CD4-positive, alpha-beta T cell (primary cell): ENCODE data around the gene D2HGDH. TPM values are rescaled to one million over a fixed set of nuclear protein-coding genes. Genes with fewer than 3 reads are reported as not detected.
"Not testable (repeated sequence)": the region's sequence is repeated elsewhere in the genome, so short reads cannot be mapped to it uniquely, and the experiment has no call there.

Source experiments
- ATAC-seq: fragments of 200-7000 bp; cut with Tn5 transposase; one replicate; pipeline ENCODE4 v1.10.0; 2022; ENCODE audit warnings: mild to moderate bottlenecking; ENCODE audit not compliant: poor library complexity
- CTCF ChIA-PET: fragments of 350-600 bp; sonication (Branson Sonifier 250); formaldehyde crosslinking; loops from one replicate; lab custom pipeline; 2021; ENCODE audit warnings: antibody characterized with exemption, inconsistent platforms; lab: Charles Lee
- POLR2A ChIA-PET: fragments of 350-600 bp; sonication (Branson Sonifier 250); formaldehyde crosslinking; loops from one replicate; lab custom pipeline; 2021; ENCODE audit warnings: antibody characterized with exemption, inconsistent platforms; lab: Charles Lee
- DNase-seq, 14 experiments: peaks; one replicate each; pipeline ENCODE4 v3.0.0-alpha.2; 2013 to 2020; ENCODE audit warnings: mixed read lengths in 2 of 14
- H3K27ac ChIP-seq, 2 donors: one replicate each; pipeline versions ENCODE4 v1.5.1 to v1.7.0; 2013; ENCODE audit warnings: low read length in 2 of 2, low read depth in 1 of 2, mild to moderate bottlenecking in 1 of 2
- H3K27me3 ChIP-seq, 2 experiments: 1 replicate in 1 of 2; 2 replicates in 1 of 2; pipeline versions ENCODE4 v1.6.1 to v1.7.0; 2013; ENCODE audit warnings: low read length in 2 of 2, control low read depth in 1 of 2, mild to moderate bottlenecking in 1 of 2, moderate library complexity in 1 of 2; ENCODE audit not compliant: insufficient read depth in 2 of 2, control insufficient read depth in 1 of 2
- H3K36me3 ChIP-seq: one replicate; pipeline ENCODE4 v1.6.1; 2013; ENCODE audit warnings: low read length, control low read depth; ENCODE audit not compliant: insufficient read depth
- H3K4me1 ChIP-seq: one replicate; pipeline ENCODE4 v1.6.1; 2013; ENCODE audit warnings: low read length, control low read depth; ENCODE audit not compliant: insufficient read depth
- H3K4me3 ChIP-seq: one replicate; pipeline ENCODE4 v1.5.1; 2013; ENCODE audit warnings: mild to moderate bottlenecking, low read length, moderate library complexity
- H3K9me3 ChIP-seq, 2 experiments: 1 replicate in 1 of 2; 2 replicates in 1 of 2; pipeline versions ENCODE4 v1.6.1 to v1.7.0; 2013; ENCODE audit warnings: low read length in 2 of 2, mild to moderate bottlenecking in 2 of 2, control low read depth in 1 of 2, moderate library complexity in 1 of 2; ENCODE audit not compliant: control insufficient read depth in 1 of 2, insufficient read depth in 1 of 2
- H3K27ac Mint-ChIP-seq: one replicate; pipeline ENCODE4 v1.8.0; 2020; ENCODE audit warnings: mixed read lengths
- H3K27me3 Mint-ChIP-seq: one replicate; pipeline ENCODE4 v1.8.0; 2021; ENCODE audit warnings: mixed read lengths
- H3K36me3 Mint-ChIP-seq: one replicate; pipeline ENCODE4 v1.8.0; 2021; ENCODE audit warnings: low read depth, mixed read lengths
- H3K4me1 Mint-ChIP-seq: one replicate; pipeline ENCODE4 v1.8.0; 2021; ENCODE audit warnings: low read depth, mixed read lengths
- H3K4me3 Mint-ChIP-seq: one replicate; pipeline ENCODE4 v1.8.0; 2020; ENCODE audit warnings: mild to moderate bottlenecking, mixed read lengths
- H3K9me3 Mint-ChIP-seq: one replicate; pipeline ENCODE4 v1.8.0; 2020; ENCODE audit warnings: mixed read lengths
- CTCF ChIP-seq: fragments of 200-600 bp; IDR thresholded peaks from one replicate; pipeline ENCODE4 v1.8.0; 2022; ENCODE audit warnings: antibody characterized with exemption, mild to moderate bottlenecking
- intact Hi-C, 2 experiments: fragments of 100-400 bp; cut with DNase I in 1 of 2; cut with micrococcal nuclease in 1 of 2; formaldehyde crosslinking; loops; one replicate each; pipeline versions ENCODE4 v1.15.1 to v1.9.0; 2023 to 2025; cut with DNase I, micrococcal nuclease
- total RNA-seq, 174 experiments: library from RNA in 2 of 174; stranded (reverse) in 2 of 174; gene quantifications; one replicate each; pipeline ENCODE4 v1.2.3 and lab custom pipeline; 2021 to 2026

D2HGDH gene
- total RNA-seq, 2 experiments from 2014 or later = 27.6 to 30.6 TPM

GRCh38 chr2:241788135-241788534, 53.7 kb downstream of the D2HGDH start:
- no peak overlapping the region for H3K4me3 Mint-ChIP-seq
- H3K27me3 ChIP-seq = no peaks in the 10 kb centered on the region
- no peak overlapping the region for H3K27ac ChIP-seq
- intact Hi-C loops = no loop called here
- ATAC-seq (no peak), DNase-seq (no peak)
- no peaks in the 10 kb centered on the region for H3K9me3 Mint-ChIP-seq
- POLR2A ChIA-PET = no interaction called here
- no peak for TF ChIP-seq CTCF
- H3K9me3 ChIP-seq = no peaks in the 10 kb centered on the region
- H3K4me3 ChIP-seq = no peak overlapping the region
- H3K4me1 Mint-ChIP-seq = no peaks in the 10 kb centered on the region
- H3K36me3 Mint-ChIP-seq = no peaks in the 10 kb centered on the region
- H3K27ac Mint-ChIP-seq = no peak overlapping the region
- no peaks in the 10 kb centered on the region for H3K36me3 ChIP-seq
- no peaks in the 10 kb centered on the region for H3K27me3 Mint-ChIP-seq
- H3K4me1 ChIP-seq = no peaks in the 10 kb centered on the region
- CTCF ChIA-PET = interaction anchor here (1.0 to 1.9 kb wide), 2 partner anchors 25 to 54 kb away, joined by 4 to 7 read pairs; partner anchors contain the start of gene D2HGDH

DNA sequence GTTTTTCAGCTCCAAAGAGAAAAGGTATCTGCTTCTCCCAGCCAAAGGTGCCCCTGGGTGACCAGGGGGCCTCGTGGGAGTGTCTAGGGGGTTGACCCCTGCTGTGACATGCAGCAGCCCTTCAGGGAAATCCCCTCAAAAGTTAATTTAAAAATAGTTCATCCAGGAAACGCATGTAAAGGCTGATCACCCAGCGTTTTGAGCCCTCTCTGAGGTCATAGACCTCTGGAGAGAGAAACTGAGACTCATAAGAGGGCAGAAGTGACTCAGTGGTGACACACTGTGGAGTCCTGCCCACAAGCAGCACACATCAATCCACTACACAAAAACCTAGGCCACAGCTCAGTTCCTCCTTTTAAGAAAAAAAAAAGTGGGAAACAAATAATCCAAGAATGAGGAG, 54.1 kb downstream of the D2HGDH start:
- TF ChIP-seq CTCF = no peak
- no peaks in the 10 kb centered on the region for H3K4me1 Mint-ChIP-seq
- CTCF ChIA-PET = interaction anchor here (1.0 to 1.9 kb wide), 2 partner anchors 25 to 54 kb away, joined by 4 to 7 read pairs; partner anchors contain the start of gene D2HGDH

DNA sequence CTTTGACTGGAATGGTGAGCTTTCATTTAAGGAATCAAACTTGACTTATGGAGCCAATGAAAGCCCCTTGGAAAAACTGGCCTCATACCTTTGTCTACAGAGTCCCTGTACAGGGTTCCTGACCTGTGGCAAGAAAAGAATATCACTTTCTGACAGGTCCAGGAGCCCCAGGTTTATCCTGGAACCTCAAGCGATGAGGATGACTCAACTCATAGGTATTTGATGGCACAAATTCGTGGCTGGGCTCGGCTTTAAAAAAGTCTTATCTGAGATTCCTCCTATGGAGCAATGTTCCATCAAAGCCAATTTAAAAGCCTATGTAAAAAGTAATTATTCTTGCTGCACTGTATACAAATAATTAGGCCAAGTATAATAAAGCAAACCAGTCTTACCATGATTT, 57.0 kb downstream of the D2HGDH start:
- H3K27me3 ChIP-seq, H3K9me3 Mint-ChIP-seq, H3K4me3 Mint-ChIP-seq, H3K4me1 ChIP-seq, H3K9me3 ChIP-seq, intact Hi-C loops, H3K27ac Mint-ChIP-seq, H3K27ac ChIP-seq, H3K27me3 Mint-ChIP-seq, H3K36me3 ChIP-seq, DNase-seq, H3K4me3 ChIP-seq, H3K4me1 Mint-ChIP-seq, ATAC-seq, POLR2A ChIA-PET, H3K36me3 Mint-ChIP-seq, CTCF ChIA-PET: not testable (repeated sequence)

More for the DNA sequence above, 54.1 kb downstream of the D2HGDH start:
- POLR2A ChIA-PET = no interaction called here
- intact Hi-C loops = no loop called here
- no peaks in the 10 kb centered on the region for H3K36me3 ChIP-seq
- Mint-ChIP-seq H3K36me3 (no peaks in the 10 kb centered on the region), H3K27ac (no peak overlapping the region), H3K9me3 (no peaks in the 10 kb centered on the region), H3K4me3 (no peak overlapping the region), H3K27me3 (no peaks in the 10 kb centered on the region)
- no peaks in the 10 kb centered on the region for H3K4me1 ChIP-seq
- no peaks in the 10 kb centered on the region for H3K9me3 ChIP-seq
- no peak for ATAC-seq
- no peaks in the 10 kb centered on the region for H3K27me3 ChIP-seq
- H3K27ac ChIP-seq = no peak overlapping the region
- DNase-seq = peak in 2 of 14 experiments; percentile 22 to 42
- H3K4me3 ChIP-seq = no peak overlapping the region

GRCh38 chr2:241793385-241793784, 59.0 kb downstream of the D2HGDH start:
- intact Hi-C loops = no loop called here

More at GRCh38 chr2:241793385-241793784, 59.0 kb downstream of the D2HGDH start:
- no peak overlapping the region for H3K4me3 ChIP-seq
- H3K4me1 Mint-ChIP-seq = no peaks in the 10 kb centered on the region
- H3K36me3 Mint-ChIP-seq = no peaks in the 10 kb centered on the region
- no peak overlapping the region for H3K4me3 Mint-ChIP-seq
- ChIA-PET CTCF (no interaction called here), POLR2A (no interaction called here)
- no peak overlapping the region for H3K27ac ChIP-seq
- no peaks in the 10 kb centered on the region for H3K4me1 ChIP-seq
- no peak overlapping the region for H3K27ac Mint-ChIP-seq
- ATAC-seq = no peak
- TF ChIP-seq CTCF = no peak
- H3K36me3 ChIP-seq = no peaks in the 10 kb centered on the region
- no peaks in the 10 kb centered on the region for H3K27me3 ChIP-seq
- H3K9me3 ChIP-seq = no peaks in the 10 kb centered on the region
- no peak for DNase-seq
- no peaks in the 10 kb centered on the region for H3K9me3 Mint-ChIP-seq
- H3K27me3 Mint-ChIP-seq = no peaks in the 10 kb centered on the region
